ENCODE data around the gene GPRC5D.

GPRC5D gene

GRCh38 chr12:12997156-12997555 lies 45.2 kb upstream of the GPRC5D start:
- DNase-seq (ENCODE audit: low spot score), result no peak
- no peak overlapping the region for H3K14ac ChIP-seq (ENCODE audit: low read length)
- H2AFZ ChIP-seq (ENCODE audit: low read length), result no peak overlapping the region
- no peak overlapping the region for H3K4me3 ChIP-seq (ENCODE audit: low read length in 2 of 2)
- WGBS, 2 donors (ENCODE audit: extremely low coverage in 2 of 2, insufficient read length in 2 of 2, insufficient replicate concordance in 1 of 2), result no CpG with 5 or more reads among the region's 3 CpGs
- H2BK12ac ChIP-seq (ENCODE audit: low read length), result no peak overlapping the region
- no peaks in the 10 kb centered on the region for H3K9me3 ChIP-seq (replicated peaks in 1 of 2; ENCODE audit: control insufficient read depth in 2 of 2, insufficient read depth in 1 of 2, low read depth in 1 of 2, low read length in 2 of 2)
- no peak overlapping the region for H2AK5ac ChIP-seq (ENCODE audit: low read depth, low read length)
- H3K9ac ChIP-seq (ENCODE audit: low read depth, low read length, poor library complexity), result no peak overlapping the region
- H3K23ac ChIP-seq (ENCODE audit: low read depth, low read length, poor library complexity), result no peak overlapping the region
- H3K27me3 ChIP-seq (ENCODE audit: control insufficient read depth in 3 of 3, insufficient read depth in 3 of 3, low read depth in 1 of 3, low read length in 3 of 3), result peaks cover 0 to 2% (median 0%) of the 10 kb centered on the region in 3 experiments
- H4K91ac ChIP-seq (ENCODE audit: low read depth, low read length, poor library complexity), result no peak overlapping the region
- H3K4ac ChIP-seq (ENCODE audit: low read length), result no peak overlapping the region
- no peak overlapping the region for H2BK120ac ChIP-seq (ENCODE audit: low read depth, low read length)
- H2BK5ac ChIP-seq (ENCODE audit: low read length), result no peak overlapping the region
- no peak overlapping the region for H3K18ac ChIP-seq (ENCODE audit: low read length)
- H3K4me1 ChIP-seq (ENCODE audit: control insufficient read depth in 2 of 2, insufficient read depth in 1 of 2, low read depth in 1 of 2, low read length in 2 of 2), result peaks cover 2 to 4% of the 10 kb centered on the region in 2 donors
- no peak overlapping the region for H3K4me2 ChIP-seq (ENCODE audit: insufficient read depth, low read length, poor library complexity, severe bottlenecking)
- no peaks in the 10 kb centered on the region for H3K36me3 ChIP-seq (replicated peaks in 1 of 2; ENCODE audit: control insufficient read depth in 2 of 2, insufficient read depth in 2 of 2, low read length in 2 of 2)
- no peak overlapping the region for H3K27ac ChIP-seq (replicated peaks; ENCODE audit: low read length)
- H4K8ac ChIP-seq (ENCODE audit: low read depth, low read length), result no peak overlapping the region
- H2BK15ac ChIP-seq (ENCODE audit: low read length), result no peak overlapping the region
- peaks cover 1% of the 10 kb centered on the region for H3K79me1 ChIP-seq (ENCODE audit: low read depth, low read length)

GRCh38 chr12:12996209-12996608 lies 44.2 kb upstream of the GPRC5D start:
- DNase-seq (ENCODE audit: low spot score), result no peak
- peaks cover 1% of the 10 kb centered on the region for H3K79me1 ChIP-seq (ENCODE audit: low read depth, low read length)
- no CpG with 5 or more reads among the region's 3 CpGs for WGBS, 2 donors (ENCODE audit: extremely low coverage in 2 of 2, insufficient read length in 2 of 2, insufficient replicate concordance in 1 of 2)

GRCh38 chr12:12995088-12995487 lies 43.1 kb upstream of the GPRC5D start:
- H3K18ac ChIP-seq (ENCODE audit: low read length), result no peak overlapping the region
- no peaks in the 10 kb centered on the region for H3K36me3 ChIP-seq (replicated peaks in 1 of 2; ENCODE audit: control insufficient read depth in 2 of 2, insufficient read depth in 2 of 2, low read length in 2 of 2)
- H4K91ac ChIP-seq (ENCODE audit: low read depth, low read length, poor library complexity), result no peak overlapping the region
- peaks cover 1% of the 10 kb centered on the region for H3K79me1 ChIP-seq (ENCODE audit: low read depth, low read length)
- no peak overlapping the region for H3K9ac ChIP-seq (ENCODE audit: low read depth, low read length, poor library complexity)
- no peak overlapping the region for H2AFZ ChIP-seq (ENCODE audit: low read length)
- no peak for DNase-seq (ENCODE audit: low spot score)
- H2AK5ac ChIP-seq (ENCODE audit: low read depth, low read length), result no peak overlapping the region
- no peak overlapping the region for H3K23ac ChIP-seq (ENCODE audit: low read depth, low read length, poor library complexity)
- no peak overlapping the region for H4K8ac ChIP-seq (ENCODE audit: low read depth, low read length)
- no peak overlapping the region for H2BK5ac ChIP-seq (ENCODE audit: low read length)
- no peak overlapping the region for H3K14ac ChIP-seq (ENCODE audit: low read length)
- H3K9me3 ChIP-seq (replicated peaks in 1 of 2; ENCODE audit: control insufficient read depth in 2 of 2, insufficient read depth in 1 of 2, low read depth in 1 of 2, low read length in 2 of 2), result no peaks in the 10 kb centered on the region
- H2BK120ac ChIP-seq (ENCODE audit: low read depth, low read length), result no peak overlapping the region
- H3K4ac ChIP-seq (ENCODE audit: low read length), result no peak overlapping the region
- no peak overlapping the region for H3K4me3 ChIP-seq (ENCODE audit: low read length in 2 of 2)
- no peaks in the 10 kb centered on the region for H3K27me3 ChIP-seq (ENCODE audit: control insufficient read depth in 3 of 3, insufficient read depth in 3 of 3, low read depth in 1 of 3, low read length in 3 of 3)
- no peak overlapping the region for H2BK12ac ChIP-seq (ENCODE audit: low read length)
- no CpG with 5 or more reads among the region's 3 CpGs for WGBS, 2 donors (ENCODE audit: extremely low coverage in 2 of 2, insufficient read length in 2 of 2, insufficient replicate concordance in 1 of 2)
- H3K4me1 ChIP-seq (ENCODE audit: control insufficient read depth in 2 of 2, insufficient read depth in 1 of 2, low read depth in 1 of 2, low read length in 2 of 2), result peaks cover 0 to 2% of the 10 kb centered on the region in 2 donors
- no peak overlapping the region for H3K4me2 ChIP-seq (ENCODE audit: insufficient read depth, low read length, poor library complexity, severe bottlenecking)
- H2BK15ac ChIP-seq (ENCODE audit: low read length), result no peak overlapping the region
- no peak overlapping the region for H3K27ac ChIP-seq (replicated peaks; ENCODE audit: low read length)

More at GRCh38 chr12:12996209-12996608, 44.2 kb upstream of the GPRC5D start:
- Histone ChIP-seq H3K4ac (ENCODE audit: low read length) (no peak overlapping the region), H2BK15ac (ENCODE audit: low read length) (no peak overlapping the region), H4K8ac (ENCODE audit: low read depth, low read length) (no peak overlapping the region), H3K14ac (ENCODE audit: low read length) (no peak overlapping the region), H3K27me3 (ENCODE audit: control insufficient read depth in 3 of 3, insufficient read depth in 3 of 3, low read depth in 1 of 3, low read length in 3 of 3) (no peaks in the 10 kb centered on the region), H2BK120ac (ENCODE audit: low read depth, low read length) (no peak overlapping the region), H3K9me3 (replicated peaks in 1 of 2; ENCODE audit: control insufficient read depth in 2 of 2, insufficient read depth in 1 of 2, low read depth in 1 of 2, low read length in 2 of 2) (no peaks in the 10 kb centered on the region), H4K91ac (ENCODE audit: low read depth, low read length, poor library complexity) (no peak overlapping the region), H2BK5ac (ENCODE audit: low read length) (no peak overlapping the region), H2AK5ac (ENCODE audit: low read depth, low read length) (no peak overlapping the region), H3K23ac (ENCODE audit: low read depth, low read length, poor library complexity) (no peak overlapping the region), H3K9ac (ENCODE audit: low read depth, low read length, poor library complexity) (no peak overlapping the region), H3K18ac (ENCODE audit: low read length) (no peak overlapping the region), H3K36me3 (replicated peaks in 1 of 2; ENCODE audit: control insufficient read depth in 2 of 2, insufficient read depth in 2 of 2, low read length in 2 of 2) (no peaks in the 10 kb centered on the region), H3K4me1 (ENCODE audit: control insufficient read depth in 2 of 2, insufficient read depth in 1 of 2, low read depth in 1 of 2, low read length in 2 of 2) (peaks cover 0 to 2% of the 10 kb centered on the region in 2 donors), H3K4me2 (ENCODE audit: insufficient read depth, low read length, poor library complexity, severe bottlenecking) (no peak overlapping the region), H3K27ac (replicated peaks; ENCODE audit: low read length) (no peak overlapping the region), H3K4me3 (ENCODE audit: low read length in 2 of 2) (no peak overlapping the region), H2BK12ac (ENCODE audit: low read length) (no peak overlapping the region), H2AFZ (ENCODE audit: low read length) (no peak overlapping the region)

- no peak for DNase-seq (ENCODE audit: low spot score)
- H4K91ac ChIP-seq (ENCODE audit: low read depth, low read length, poor library complexity), result no peak overlapping the region
- H2BK5ac ChIP-seq (ENCODE audit: low read length), result no peak overlapping the region
- H3K4ac ChIP-seq (ENCODE audit: low read length), result no peak overlapping the region
- H3K9me3 ChIP-seq (replicated peaks in 1 of 2; ENCODE audit: control insufficient read depth in 2 of 2, insufficient read depth in 1 of 2, low read depth in 1 of 2, low read length in 2 of 2), result peaks cover 0 to 2% of the 10 kb centered on the region in 2 donors
- H3K36me3 ChIP-seq (replicated peaks in 1 of 2; ENCODE audit: control insufficient read depth in 2 of 2, insufficient read depth in 2 of 2, low read length in 2 of 2), result peaks cover 6 to 10% of the 10 kb centered on the region in 2 donors
- H2AFZ ChIP-seq (ENCODE audit: low read length), result no peak overlapping the region
- peaks cover 1% of the 10 kb centered on the region for H3K79me1 ChIP-seq (ENCODE audit: low read depth, low read length)
- no peak overlapping the region for H3K9ac ChIP-seq (ENCODE audit: low read depth, low read length, poor library complexity)
- H3K14ac ChIP-seq (ENCODE audit: low read length), result no peak overlapping the region
- no peaks in the 10 kb centered on the region for H3K4me1 ChIP-seq (ENCODE audit: control insufficient read depth in 2 of 2, insufficient read depth in 1 of 2, low read depth in 1 of 2, low read length in 2 of 2)
- H3K4me3 ChIP-seq (ENCODE audit: low read length in 2 of 2), result no peak overlapping the region
- no peak overlapping the region for H3K18ac ChIP-seq (ENCODE audit: low read length)
- no peak overlapping the region for H3K23ac ChIP-seq (ENCODE audit: low read depth, low read length, poor library complexity)
- no peaks in the 10 kb centered on the region for H3K27me3 ChIP-seq (ENCODE audit: control insufficient read depth in 3 of 3, insufficient read depth in 3 of 3, low read depth in 1 of 3, low read length in 3 of 3)
- no peak overlapping the region for H2BK15ac ChIP-seq (ENCODE audit: low read length)
- H2BK120ac ChIP-seq (ENCODE audit: low read depth, low read length), result no peak overlapping the region
- H3K27ac ChIP-seq (replicated peaks; ENCODE audit: low read length), result no peak overlapping the region
- no peak overlapping the region for H2AK5ac ChIP-seq (ENCODE audit: low read depth, low read length)
- H3K4me2 ChIP-seq (ENCODE audit: insufficient read depth, low read length, poor library complexity, severe bottlenecking), result no peak overlapping the region
- no peak overlapping the region for H2BK12ac ChIP-seq (ENCODE audit: low read length)
- no peak overlapping the region for H4K8ac ChIP-seq (ENCODE audit: low read depth, low read length)
- WGBS, 2 donors (ENCODE audit: extremely low coverage in 2 of 2, insufficient read length in 2 of 2, insufficient replicate concordance in 1 of 2), result no CpG with 5 or more reads among the region's 4 CpGs
These were observed 41.4 kb upstream of the GPRC5D start for GRCh38 chr12:12993367-12993766.
